ENCODE results near the gene LRP1B.
"Not testable (repeated sequence)": the region's sequence is repeated elsewhere in the genome, so short reads cannot be mapped to it uniquely, and the experiment has no call there.

DNA sequence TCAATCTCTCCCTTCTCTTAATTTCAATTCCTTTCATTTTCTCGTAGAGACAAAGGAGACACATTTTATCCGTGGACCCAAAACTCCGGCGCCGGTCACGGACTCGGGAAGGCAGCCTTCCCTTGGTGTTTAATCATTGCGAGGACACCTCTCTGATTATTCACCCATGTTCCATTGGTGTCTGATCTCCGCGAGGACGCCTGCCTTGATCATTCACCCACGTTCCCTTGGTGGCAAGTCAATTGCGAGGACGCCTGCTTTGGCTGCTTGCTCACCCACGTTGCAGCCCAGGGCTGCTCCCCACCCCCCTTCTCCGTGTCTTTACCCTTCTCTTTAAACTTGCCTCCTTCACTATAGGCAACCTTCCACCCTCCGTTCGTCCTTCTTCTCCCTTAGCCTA lies 1703.8 kb downstream of the LRP1B start:
- TF ChIP-seq CTCF, POLR2A (IDR thresholded peaks at IDR 0.05): not testable (repeated sequence)
